HepG2 (cell line): ENCODE measurements around the gene NES. TPM values are rescaled to one million over a fixed set of nuclear protein-coding genes. Genes with fewer than 3 reads are reported as not detected.

Experiments used
- AGO1 ChIP-seq: fragments of 200-400 bp; formaldehyde crosslinking; IDR thresholded peaks from 2 replicates; pipeline ENCODE4 v1.6.1; 2017; ENCODE audit warnings: mild to moderate bottlenecking, low read depth, low read length, moderate library complexity; ENCODE audit not compliant: poor library complexity, severe bottlenecking
- BORCS8-MEF2B ChIP-seq: sonication (generic); formaldehyde crosslinking; IDR thresholded peaks from 2 replicates; pipeline ENCODE4 v1.8.0; 2022; ENCODE audit warnings: mild to moderate bottlenecking, missing genetic modification reagents
- CEBPZ ChIP-seq: IDR thresholded peaks from 2 replicates; pipeline ENCODE4 v1.6.1; 2012; ENCODE audit warnings: low read length, improper control_type of control experiment
- DDIT3 ChIP-seq: sonication (generic); formaldehyde crosslinking; IDR thresholded peaks from 2 replicates; pipeline ENCODE4 v1.4.0; 2020; ENCODE audit warnings: mild to moderate bottlenecking, missing genetic modification reagents
- JUN ChIP-seq: sonication (generic); formaldehyde crosslinking; IDR thresholded peaks from 2 replicates; pipeline ENCODE4 v1.4.0; 2020; ENCODE audit warnings: mild to moderate bottlenecking, missing genetic modification reagents
- NAIF1 ChIP-seq: sonication (generic); formaldehyde crosslinking; IDR thresholded peaks from 2 replicates; pipeline ENCODE4 v1.5.0; 2020; ENCODE audit warnings: mild to moderate bottlenecking, missing genetic modification reagents, borderline replicate concordance
- PHB2 ChIP-seq: fragments of 450-650 bp; IDR thresholded peaks from 2 replicates; pipeline ENCODE4 v1.6.1; 2018; ENCODE audit not compliant: partially characterized antibody
- PRDM15 ChIP-seq: sonication (generic); formaldehyde crosslinking; IDR thresholded peaks from 2 replicates; pipeline ENCODE4 v1.4.0; 2020; ENCODE audit warnings: missing genetic modification reagents
- YEATS2 ChIP-seq: sonication (generic); formaldehyde crosslinking; IDR thresholded peaks from 2 replicates; pipeline ENCODE4 v1.4.0; 2020; ENCODE audit warnings: missing genetic modification reagents, borderline replicate concordance
- ZFP36 ChIP-seq: fragments of 150-350 bp; IDR thresholded peaks from 2 replicates; pipeline ENCODE4 v1.6.1; 2018; ENCODE audit warnings: borderline replicate concordance, low read length, low read depth; ENCODE audit not compliant: partially characterized antibody
- ZNF432 ChIP-seq: sonication (generic); formaldehyde crosslinking; IDR thresholded peaks from 2 replicates; pipeline ENCODE4 v1.5.0; 2020; ENCODE audit warnings: missing genetic modification reagents, mild to moderate bottlenecking, borderline replicate concordance
- ZNF691 ChIP-seq: sonication (generic); formaldehyde crosslinking; IDR thresholded peaks from 2 replicates; pipeline ENCODE4 v1.4.0; 2020; ENCODE audit warnings: missing genetic modification reagents, low read depth, mild to moderate bottlenecking, borderline replicate concordance
- ZNF766 ChIP-seq: sonication (generic); formaldehyde crosslinking; IDR thresholded peaks from 2 replicates; pipeline ENCODE4 v1.5.0; 2020; ENCODE audit warnings: missing genetic modification reagents, borderline replicate concordance
- ZNF777 ChIP-seq: sonication (generic); formaldehyde crosslinking; IDR thresholded peaks from 2 replicates; pipeline ENCODE4 v1.4.0; 2020; ENCODE audit warnings: missing genetic modification reagents
- ZNF879 ChIP-seq: sonication (generic); formaldehyde crosslinking; IDR thresholded peaks from 2 replicates; pipeline ENCODE4 v1.8.1; 2023; ENCODE audit warnings: missing genetic modification reagents
- polyA plus RNA-seq, 8 experiments: library from polyadenylated mRNA; depleted of rRNA in 3 of 8; stranded (reverse) in 7 of 8; unstranded in 1 of 8; fragments of >200 nt; fragmentation: Illumina TruSeq in 4 of 8; extraction: Trizol in 4 of 8; gene quantifications; 2 replicates each; pipeline versions ENCODE4 v1.2.1 to v1.2.3, GENCODE V29; 2011 to 2016; ENCODE audit warnings: low read depth in 4 of 8, missing spikeins in 1 of 8, mixed read lengths in 1 of 8; ENCODE audit not compliant: insufficient read depth in 1 of 8
- total RNA-seq, 5 experiments: library from RNA; depleted of rRNA; stranded (reverse); fragments of >200 nt; fragmentation: Illumina TruSeq; extraction: Trizol; gene quantifications; 2 replicates each; pipeline ENCODE4 v1.2.3, GENCODE V29; 2016; ENCODE audit warnings: low read depth in 1 of 5
- TF ChIP-seq, protein P1 (sequence below): sonication (generic); formaldehyde crosslinking; conservative IDR thresholded peaks from 2 replicates; pipeline ENCODE4 v1.5.0; 2020; ENCODE audit warnings: missing genetic modification reagents
- TF ChIP-seq, protein P2 (sequence below): sonication (generic); formaldehyde crosslinking; IDR thresholded peaks from 2 replicates; pipeline ENCODE4 v1.5.0; 2020; ENCODE audit warnings: missing genetic modification reagents, mild to moderate bottlenecking, borderline replicate concordance

NES gene
- total and polyA plus RNA-seq, 2 of the 13 experiments (the other 11 are each of a cell fraction or from before 2014, with no cell fraction given) = 1.7 to 16.6 TPM

DNA sequence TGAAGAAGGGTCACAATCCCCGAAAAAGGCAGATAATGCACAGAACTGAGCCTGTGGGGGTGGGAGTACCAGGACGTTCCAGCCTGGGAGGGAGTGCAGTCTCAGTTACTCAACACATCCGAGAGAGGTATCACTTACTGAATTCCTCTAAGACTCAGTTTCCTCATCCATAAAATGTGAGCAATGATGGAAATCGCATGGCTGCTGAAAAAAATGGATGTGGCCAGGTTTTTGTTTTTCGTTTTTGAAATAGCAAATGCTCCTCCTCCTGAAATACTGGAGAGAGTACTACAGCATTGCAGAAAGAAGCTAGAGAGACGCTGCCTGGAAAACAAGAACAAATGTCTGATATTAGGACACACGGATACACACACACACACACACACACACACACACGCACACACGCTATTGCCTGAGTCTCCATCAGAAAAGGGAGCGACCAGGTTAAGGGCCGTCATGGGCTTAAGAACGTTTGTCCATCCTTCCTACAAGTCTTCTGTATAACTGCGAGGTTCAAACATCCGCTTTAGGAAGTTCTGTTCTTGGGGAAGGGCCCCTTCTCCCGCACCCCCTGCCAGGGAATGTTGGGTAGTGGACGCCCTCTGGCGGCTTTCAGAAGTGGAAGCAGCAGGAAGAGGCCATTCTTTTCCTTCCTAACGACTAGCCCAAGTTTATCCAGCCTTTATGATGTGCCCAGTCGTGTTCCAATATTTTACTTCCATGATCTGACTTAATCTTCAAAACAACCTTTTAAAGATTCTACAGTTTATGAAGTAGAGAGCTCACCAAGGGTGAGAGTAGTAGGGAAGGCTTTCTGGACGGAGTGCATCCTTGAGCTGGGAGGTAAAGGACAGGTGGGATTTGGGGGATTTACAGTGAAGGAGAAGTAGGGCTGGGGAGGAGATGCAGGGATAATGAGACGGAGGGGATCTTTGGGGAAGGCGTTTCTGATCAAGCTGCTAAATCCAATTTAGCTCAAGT lies 699 bp upstream of the NES start (continued):
- no peak for TF ChIP-seq AGO1
- no peak for TF ChIP-seq ZNF766 (CRISPR knock-in tag)
- TF ChIP-seq ZFP36 = no peak
- TF ChIP-seq DDIT3 = no peak
- no peak for TF ChIP-seq ZNF691 (CRISPR knock-in tag)
- no peak for TF ChIP-seq ZNF432 (CRISPR knock-in tag)
- no peak for TF ChIP-seq ZNF879 (CRISPR knock-in tag)
- TF ChIP-seq YEATS2 = 0 out of 2 replicates have a peak, but pooled peaks have one; percentile 5
- no peak for TF ChIP-seq ZNF777 (CRISPR knock-in tag)
- TF ChIP-seq JUN = no peak
- no peak for TF ChIP-seq PHB2
- TF ChIP-seq, protein P1, sequence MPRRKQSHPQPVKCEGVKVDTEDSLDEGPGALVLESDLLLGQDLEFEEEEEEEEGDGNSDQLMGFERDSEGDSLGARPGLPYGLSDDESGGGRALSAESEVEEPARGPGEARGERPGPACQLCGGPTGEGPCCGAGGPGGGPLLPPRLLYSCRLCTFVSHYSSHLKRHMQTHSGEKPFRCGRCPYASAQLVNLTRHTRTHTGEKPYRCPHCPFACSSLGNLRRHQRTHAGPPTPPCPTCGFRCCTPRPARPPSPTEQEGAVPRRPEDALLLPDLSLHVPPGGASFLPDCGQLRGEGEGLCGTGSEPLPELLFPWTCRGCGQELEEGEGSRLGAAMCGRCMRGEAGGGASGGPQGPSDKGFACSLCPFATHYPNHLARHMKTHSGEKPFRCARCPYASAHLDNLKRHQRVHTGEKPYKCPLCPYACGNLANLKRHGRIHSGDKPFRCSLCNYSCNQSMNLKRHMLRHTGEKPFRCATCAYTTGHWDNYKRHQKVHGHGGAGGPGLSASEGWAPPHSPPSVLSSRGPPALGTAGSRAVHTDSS (CRISPR knock-in tag) = no peak
- TF ChIP-seq, protein P2, sequence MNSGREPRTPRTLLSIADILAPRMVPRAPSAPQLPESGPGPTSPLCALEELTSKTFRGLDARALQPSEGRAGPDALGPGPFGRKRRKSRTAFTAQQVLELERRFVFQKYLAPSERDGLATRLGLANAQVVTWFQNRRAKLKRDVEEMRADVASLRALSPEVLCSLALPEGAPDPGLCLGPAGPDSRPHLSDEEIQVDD = no peak
- TF ChIP-seq BORCS8-MEF2B (CRISPR knock-in tag) = no peak
- no peak for TF ChIP-seq CEBPZ
- TF ChIP-seq NAIF1 (CRISPR knock-in tag) = no peak
- TF ChIP-seq PRDM15 = no peak
